ENCODE results near the gene LOC128125822.
"Not testable (repeated sequence)": the region's sequence is repeated elsewhere in the genome, so short reads cannot be mapped to it uniquely, and the experiment has no call there.

Gene LOC128125822

DNA sequence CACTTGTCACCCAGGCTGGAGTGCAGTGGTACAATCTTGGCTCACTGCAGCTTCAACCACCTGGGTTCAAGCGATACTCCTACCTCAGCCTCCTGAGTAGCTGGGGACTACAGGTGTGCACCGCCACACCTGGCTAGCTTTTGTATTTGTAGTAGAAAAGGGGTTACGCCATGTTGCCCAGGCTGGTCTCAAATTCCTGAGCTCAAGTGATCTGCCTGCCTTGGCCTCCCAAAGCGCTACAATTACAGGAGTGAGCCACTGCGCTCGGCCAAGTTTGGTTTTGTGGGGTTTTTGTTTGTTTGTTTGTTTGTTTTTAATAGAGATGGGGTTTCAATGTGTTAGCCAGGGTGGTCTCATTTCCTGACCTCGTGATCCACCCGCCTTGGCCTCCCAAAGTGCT, 12.3 kb downstream of the LOC128125822 start:
- DNase-seq = no peak

DNA sequence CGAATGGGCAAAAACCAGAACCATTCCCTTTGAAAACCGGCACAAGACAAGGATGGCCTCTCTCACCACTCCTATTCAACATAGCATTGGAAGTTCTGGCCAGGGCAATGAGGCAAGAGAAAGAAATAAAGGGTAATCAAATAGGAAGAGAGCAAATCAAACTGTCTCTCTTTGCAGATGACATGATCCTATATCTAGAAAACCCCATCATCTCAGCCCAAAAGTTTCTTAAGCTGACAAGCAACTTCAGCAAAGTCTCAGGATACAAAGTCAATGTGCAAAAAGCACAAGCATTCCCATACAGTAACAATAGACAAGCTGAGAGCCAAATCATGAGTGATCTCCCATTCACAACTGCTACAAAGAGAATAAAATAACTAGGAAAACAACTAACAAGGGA, 13.4 kb downstream of the LOC128125822 start:
- DNase-seq = not testable (repeated sequence)

DNA sequence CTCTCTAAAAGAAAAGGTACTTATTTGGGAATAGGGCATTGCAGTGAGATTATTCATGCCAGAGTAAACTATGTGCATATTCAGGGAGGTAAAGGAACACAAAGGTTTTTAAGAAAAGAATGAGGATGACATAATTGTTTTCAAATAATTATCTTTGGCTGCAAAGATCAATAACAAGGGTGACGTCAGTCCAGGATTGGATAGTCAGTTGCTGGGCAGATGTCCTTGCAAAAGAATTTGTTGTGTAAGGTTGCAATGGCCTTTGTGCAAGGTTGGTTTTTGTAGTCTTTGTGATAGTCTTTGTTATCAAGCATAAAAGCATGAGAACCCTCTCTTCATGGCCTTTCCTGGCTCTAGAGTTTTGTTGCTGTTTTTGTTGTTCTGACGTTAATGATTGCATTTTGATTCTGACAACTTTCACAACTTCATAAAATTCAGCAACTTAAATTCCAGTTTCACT, 17.7 kb downstream of the LOC128125822 start:
- no peak for DNase-seq

DNA sequence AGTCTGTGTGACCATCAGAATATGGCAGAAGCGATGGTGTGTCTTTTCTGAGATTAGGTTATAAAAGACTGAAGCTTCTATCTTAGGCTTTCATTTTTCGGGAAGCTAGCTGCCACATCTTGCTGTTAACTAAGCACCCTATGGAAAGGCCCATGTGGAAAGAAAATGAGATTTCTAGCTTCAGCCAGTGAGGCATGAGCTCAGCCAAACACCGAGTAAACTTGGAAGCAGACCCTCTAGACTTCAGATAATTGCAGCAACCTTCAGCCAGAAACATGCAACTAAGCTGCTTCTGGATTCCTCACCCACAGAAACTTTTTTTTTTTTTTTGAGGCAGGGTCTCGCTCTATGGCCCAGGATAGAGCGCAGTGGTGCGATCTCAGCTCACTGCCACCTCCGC, 20.6 kb downstream of the LOC128125822 start:
- no peak for DNase-seq

DNA sequence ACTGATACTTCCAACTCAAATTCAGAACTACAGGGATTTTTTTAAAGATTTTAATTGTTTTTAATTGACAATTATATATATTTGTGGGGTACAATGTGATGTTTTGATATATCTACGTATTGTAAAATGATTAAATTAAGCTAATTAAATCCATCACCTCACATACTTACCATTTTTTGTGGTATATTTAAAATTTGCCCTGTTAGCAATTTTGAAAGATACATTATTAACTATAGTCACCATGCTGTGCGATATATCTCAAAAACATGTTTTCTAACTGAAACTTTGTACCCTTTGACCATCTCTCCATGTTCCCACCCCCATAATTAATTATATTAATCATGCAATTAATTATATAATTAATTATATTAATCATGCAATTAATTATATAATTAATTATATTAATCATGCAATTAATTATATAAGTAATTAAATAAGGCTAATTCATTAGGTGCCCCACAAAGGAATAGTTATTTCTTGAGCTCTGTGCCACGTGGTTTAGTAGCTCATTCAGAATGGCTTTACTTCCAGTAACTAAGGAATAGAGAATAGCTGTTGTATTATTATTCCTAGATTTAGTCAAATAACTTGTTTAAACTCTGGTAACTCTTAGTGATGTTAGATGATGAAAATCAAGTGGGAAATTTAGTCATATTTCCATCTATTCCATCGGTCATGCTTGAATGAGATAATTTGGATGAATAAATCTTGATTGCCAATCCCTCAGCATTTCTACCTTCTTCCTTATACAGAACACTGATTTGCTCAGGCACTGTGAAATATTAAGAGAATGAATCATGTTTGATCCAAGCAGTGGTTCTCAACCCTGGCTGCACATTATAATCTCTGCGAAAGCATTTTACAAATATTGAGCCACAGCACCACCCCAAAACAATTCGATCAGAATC, 25.1 kb downstream of the LOC128125822 start:
- DNase-seq = no peak

DNA sequence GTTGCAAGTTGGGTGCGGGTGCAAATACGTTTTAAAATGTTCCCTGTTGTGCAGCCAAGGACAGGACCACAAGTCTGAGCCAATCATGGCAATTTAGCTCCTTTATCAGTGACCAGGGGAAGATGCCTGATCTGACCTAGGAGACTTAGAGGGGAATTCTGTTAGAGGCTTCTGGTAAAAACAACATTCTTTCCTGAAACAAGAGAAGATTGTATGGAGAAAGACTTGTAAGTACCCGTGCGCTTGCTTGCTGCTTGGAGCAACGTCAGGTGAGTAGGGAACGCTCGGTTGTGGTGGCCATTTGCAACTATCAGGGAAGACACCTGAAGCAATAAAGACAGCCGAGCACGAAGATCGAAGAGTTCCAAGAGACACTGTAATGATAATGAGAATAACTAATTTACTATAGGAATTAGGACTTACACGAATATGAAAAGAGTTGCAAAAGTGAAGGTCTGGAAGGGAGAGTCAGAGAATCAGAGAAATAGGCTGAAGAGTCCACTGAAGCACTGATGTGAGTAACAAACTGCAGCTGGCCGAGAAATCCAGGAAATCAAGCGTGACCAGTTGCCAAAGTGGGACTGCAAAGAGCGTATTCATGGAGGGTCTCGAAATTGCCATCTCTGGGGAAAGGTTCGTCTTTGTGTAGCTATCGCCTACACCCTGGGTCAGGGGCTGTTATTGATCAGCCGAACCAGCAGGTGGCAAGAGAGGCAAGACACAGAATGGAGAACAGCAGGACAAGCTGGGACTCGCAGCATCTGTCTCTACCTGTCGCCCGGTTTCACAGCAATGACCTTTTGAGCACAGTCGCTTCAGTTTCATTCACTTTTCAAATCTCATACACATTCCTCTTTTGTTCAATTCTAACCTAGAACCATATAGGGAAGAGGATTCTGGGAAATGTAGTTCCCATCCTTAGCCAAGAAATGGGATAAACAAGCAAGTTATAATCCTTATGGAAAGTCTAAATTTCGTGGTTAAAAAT, 26.1 kb downstream of the LOC128125822 start:
- peak; percentile 45 for DNase-seq

DNA sequence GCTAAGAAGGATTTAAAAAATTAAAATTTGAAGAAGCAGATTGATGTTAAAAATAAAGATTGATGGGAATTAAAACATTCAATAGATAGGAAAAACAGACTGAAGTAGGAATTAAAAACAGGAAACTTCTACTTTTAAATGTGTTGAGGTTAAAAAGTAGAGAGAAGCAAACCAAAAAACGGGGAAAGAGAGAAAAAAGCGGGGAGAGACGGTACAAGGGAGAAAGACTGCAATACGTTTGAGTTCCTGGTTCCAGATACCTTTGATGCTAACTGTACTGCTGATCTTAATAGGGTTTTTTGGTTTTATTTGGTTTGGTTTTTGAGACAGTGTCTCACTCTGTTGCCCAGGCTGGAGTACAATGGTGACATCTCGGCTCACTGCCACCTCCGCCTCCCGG, 27.0 kb downstream of the LOC128125822 start:
- DNase-seq = no peak

DNA sequence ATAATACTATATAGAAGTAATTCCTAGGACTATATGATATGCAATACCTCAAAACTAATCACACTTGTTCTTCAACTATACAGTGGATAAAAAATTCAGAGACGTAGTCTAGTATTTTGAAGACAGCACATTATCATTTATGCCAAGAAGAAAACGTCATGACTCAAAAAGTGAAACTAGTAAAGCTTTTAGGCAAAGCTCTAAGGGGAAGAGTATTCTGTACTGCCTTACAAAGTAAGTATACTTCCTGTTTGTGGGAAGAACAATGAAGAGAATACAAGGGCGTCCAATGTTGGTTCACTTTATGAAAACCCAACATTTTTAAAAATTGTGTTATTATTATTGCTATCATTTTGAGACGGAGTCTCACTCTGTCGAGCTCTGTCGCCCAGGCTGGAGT, 27.9 kb downstream of the LOC128125822 start:
- DNase-seq = no peak

DNA sequence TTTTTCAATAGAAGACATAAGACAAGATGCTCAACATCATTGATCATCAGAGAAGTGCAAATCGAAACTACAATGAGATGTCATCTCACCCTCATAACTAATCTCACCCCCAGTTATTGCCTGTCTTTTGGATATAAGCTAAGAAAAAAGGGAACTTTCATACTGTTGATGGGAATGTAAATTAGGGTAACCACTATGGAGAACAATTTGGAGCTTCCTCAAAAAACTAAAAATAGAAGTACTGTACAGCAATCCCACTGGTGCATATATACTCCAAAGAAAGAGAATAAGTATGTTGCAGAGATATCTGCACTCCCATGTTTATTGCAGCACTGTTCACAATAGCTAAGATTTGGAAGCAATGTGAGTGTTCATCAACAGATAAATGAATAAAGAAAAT, 37.0 kb downstream of the LOC128125822 start:
- DNase-seq = no peak

DNA sequence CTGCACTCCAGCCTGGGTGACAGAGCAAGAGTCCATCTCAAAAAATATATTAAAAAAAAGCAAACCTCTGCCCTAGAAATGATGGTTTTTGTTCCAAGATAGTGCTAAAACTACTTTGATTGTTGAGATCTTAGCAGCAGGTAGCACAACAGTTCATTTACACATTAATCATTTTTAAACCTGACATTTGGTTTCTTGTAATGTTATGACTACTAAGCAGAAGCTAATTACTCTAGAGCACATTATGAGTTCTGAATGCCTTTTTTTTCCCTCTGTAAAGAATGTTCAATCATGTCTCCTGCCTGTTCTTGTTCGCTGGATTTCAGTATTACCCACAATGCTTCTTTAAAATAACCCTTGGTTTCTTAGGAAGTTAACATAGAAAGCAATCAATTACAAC, 38.7 kb downstream of the LOC128125822 start:
- DNase-seq = no peak

DNA sequence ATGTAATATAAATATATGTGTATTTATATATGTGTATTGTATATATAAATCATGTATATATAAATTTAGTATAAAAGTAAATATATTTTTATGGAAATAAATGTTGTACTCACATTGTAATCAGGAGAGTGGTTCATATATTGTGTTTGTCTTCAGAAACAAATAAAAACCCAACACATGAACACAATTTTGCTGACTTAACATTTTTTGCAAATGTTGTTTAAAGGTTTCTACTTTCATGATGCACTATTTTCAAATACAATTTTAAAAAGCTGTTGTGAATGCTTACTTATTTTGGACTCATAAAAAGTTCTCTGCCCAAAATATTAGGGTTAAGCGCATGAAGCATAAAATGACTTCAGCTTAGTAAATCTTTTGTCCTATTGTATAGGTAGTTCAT, 39.3 kb downstream of the LOC128125822 start:
- DNase-seq = no peak

DNA sequence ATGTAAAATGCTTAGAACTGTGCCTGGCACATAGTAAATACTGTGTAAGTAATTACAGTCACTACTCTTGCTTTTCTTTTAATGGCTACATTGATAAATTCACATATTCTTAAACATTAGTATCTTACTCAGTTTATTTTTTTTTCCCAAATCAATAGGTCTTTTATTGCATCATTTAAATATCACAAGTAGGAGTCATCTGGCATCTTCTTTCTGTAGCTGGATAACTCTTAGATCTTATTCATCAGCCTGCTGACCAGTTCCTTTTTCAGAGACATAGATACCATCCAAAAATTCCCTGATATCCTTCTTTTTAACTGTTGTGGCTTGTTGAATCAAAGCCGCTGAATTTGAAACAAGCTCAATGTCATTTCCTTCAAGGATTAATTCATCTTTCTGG, 43.3 kb downstream of the LOC128125822 start:
- no peak for DNase-seq
